PC-9 (cell line): ENCODE data around the gene EYA3. TPM values are rescaled to one million over a fixed set of nuclear protein-coding genes. Genes with fewer than 3 reads are reported as not detected.

Experiments
- BruUV-seq: library from RNA; stranded (reverse); fragments of 400-500 nt; replicated peaks from 2 replicates; lab custom pipeline; 2021; lab: Mats Ljungman, UMichigan
- CTCF ChIA-PET: fragments of 300-600 bp; sonication (Branson Sonifier 250); formaldehyde crosslinking; loops from one replicate; lab custom pipeline; 2022; ENCODE audit warnings: antibody characterized with exemption; lab: Charles Lee
- POLR2A ChIA-PET: fragments of 300-600 bp; sonication (Branson Sonifier 250); formaldehyde crosslinking; loops from one replicate; lab custom pipeline; 2022; ENCODE audit warnings: antibody characterized with exemption; ENCODE audit not compliant: unreplicated experiment; lab: Charles Lee
- DNase-seq, 2 experiments: peaks; one replicate each; pipeline versions ENCODE4 v3.0.0 to v3.0.0-alpha.2; 2015 to 2022; ENCODE audit warnings: mixed read lengths in 1 of 2
- H2AFZ ChIP-seq: fragments of 200-600 bp; sonication (generic); 2 replicates; pipeline ENCODE4 v1.8.1; 2017; ENCODE audit warnings: antibody characterized with exemption
- H3F3A ChIP-seq: fragments of 200-600 bp; sonication (generic); 2 replicates; pipeline ENCODE4 v1.8.1; 2017; ENCODE audit warnings: antibody characterized with exemption, mild to moderate bottlenecking, low read depth; ENCODE audit not compliant: insufficient read depth
- H3K27ac ChIP-seq: fragments of 200-600 bp; sonication (generic); 2 replicates; pipeline ENCODE4 v1.6.1; 2016; ENCODE audit warnings: mixed run types
- H3K27me3 ChIP-seq: fragments of 200-600 bp; sonication (generic); 2 replicates; pipeline ENCODE4 v1.6.1; 2016; ENCODE audit warnings: low read depth, mixed run types; ENCODE audit not compliant: insufficient read depth
- H3K36me3 ChIP-seq: fragments of 200-600 bp; sonication (generic); 2 replicates; pipeline ENCODE4 v1.6.1; 2016; ENCODE audit warnings: low read depth, mixed run types
- H3K4me1 ChIP-seq: fragments of 200-600 bp; sonication (generic); replicated peaks from 2 replicates; pipeline ENCODE4 v1.6.1; 2016; ENCODE audit warnings: mixed run types; ENCODE audit not compliant: insufficient read depth
- H3K4me2 ChIP-seq: fragments of 200-600 bp; sonication (generic); 2 replicates; pipeline ENCODE4 v1.6.1; 2017; ENCODE audit warnings: mixed run types
- H3K4me3 ChIP-seq: fragments of 200-600 bp; sonication (generic); 2 replicates; pipeline ENCODE4 v1.6.1; 2016; ENCODE audit warnings: mixed run types
- H3K79me2 ChIP-seq: fragments of 200-600 bp; sonication (generic); 2 replicates; pipeline ENCODE4 v1.6.1; 2017; ENCODE audit warnings: low read depth, mixed run types
- H3K9me2 ChIP-seq: fragments of 200-600 bp; sonication (generic); 2 replicates; pipeline ENCODE4 v1.8.1; 2017; ENCODE audit warnings: mild to moderate bottlenecking; ENCODE audit not compliant: insufficient read depth
- H3K9me3 ChIP-seq: fragments of 200-600 bp; sonication (generic); 2 replicates; pipeline ENCODE4 v1.8.1; 2016; ENCODE audit warnings: low read depth; ENCODE audit not compliant: insufficient read depth
- H4K20me1 ChIP-seq: fragments of 200-600 bp; sonication (generic); 2 replicates; pipeline ENCODE4 v1.8.1; 2017; ENCODE audit not compliant: insufficient read depth
- EZH2 ChIP-seq: fragments of 200-600 bp; sonication (generic); IDR thresholded peaks from 2 replicates; pipeline ENCODE4 v1.8.0; 2017; ENCODE audit warnings: antibody characterized with exemption, low read depth
- intact Hi-C: fragments of 100-400 bp; cut with micrococcal nuclease; formaldehyde crosslinking; loops from one replicate; pipeline ENCODE4 v1.10.0; 2022; ENCODE audit not compliant: unreplicated experiment
- total RNA-seq: library from RNA; stranded (reverse); gene quantifications from 2 replicates; pipeline ENCODE4 v1.2.3, GENCODE V29; 2021
- TF ChIP-seq, protein P1 (sequence below): fragments of 200-600 bp; sonication (generic); conservative IDR thresholded peaks from 2 replicates; pipeline ENCODE4 v1.6.1; 2017; ENCODE audit warnings: mixed run types, antibody characterized with exemption, mild to moderate bottlenecking, moderate library complexity

EYA3 gene
- total RNA-seq, 1 experiment from 2014 or later: 19.0 TPM

DNA sequence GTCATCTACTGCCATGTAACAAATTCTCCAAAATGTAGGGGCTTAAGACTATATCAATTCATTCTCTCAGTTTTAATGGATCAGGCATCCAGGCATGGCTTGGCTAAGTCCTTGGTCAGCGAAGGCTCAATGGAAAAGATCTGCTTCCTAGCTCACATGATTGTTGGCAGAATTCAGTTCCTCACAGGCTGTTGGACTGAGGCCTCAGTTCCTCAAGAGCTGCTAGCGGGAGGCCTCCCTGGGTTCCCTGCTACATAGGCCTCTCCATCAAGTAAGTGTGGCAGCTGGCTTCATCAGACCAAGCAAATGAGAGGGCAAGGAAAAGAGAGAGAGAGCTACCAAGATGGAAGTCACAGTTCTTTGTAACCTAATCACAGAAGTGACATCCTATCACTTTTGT, 19.6 kb upstream of the EYA3 start:
- H3K79me2 ChIP-seq: no peaks in the 10 kb centered on the region
- no peaks in the 10 kb centered on the region for H3K9me2 ChIP-seq
- BruUV-seq: no TSS peak
- H3K27me3 ChIP-seq: no peaks in the 10 kb centered on the region
- no peaks in the 10 kb centered on the region; the same call in 1 of the 2 replicates for H3F3A ChIP-seq
- H3K27ac ChIP-seq: no peak overlapping the region
- no peak overlapping the region for H3K4me3 ChIP-seq
- H2AFZ ChIP-seq: no peak overlapping the region
- intact Hi-C loops: no loop called here
- DNase-seq: no peak
- H4K20me1 ChIP-seq: no peaks in the 10 kb centered on the region
- H3K4me1 ChIP-seq: peaks cover 20% of the 10 kb centered on the region
- no peaks in the 10 kb centered on the region for H3K36me3 ChIP-seq
- no peaks in the 10 kb centered on the region for H3K9me3 ChIP-seq
- no peak overlapping the region for H3K4me2 ChIP-seq
- POLR2A ChIA-PET: no interaction called here
- TF ChIP-seq, protein P1, sequence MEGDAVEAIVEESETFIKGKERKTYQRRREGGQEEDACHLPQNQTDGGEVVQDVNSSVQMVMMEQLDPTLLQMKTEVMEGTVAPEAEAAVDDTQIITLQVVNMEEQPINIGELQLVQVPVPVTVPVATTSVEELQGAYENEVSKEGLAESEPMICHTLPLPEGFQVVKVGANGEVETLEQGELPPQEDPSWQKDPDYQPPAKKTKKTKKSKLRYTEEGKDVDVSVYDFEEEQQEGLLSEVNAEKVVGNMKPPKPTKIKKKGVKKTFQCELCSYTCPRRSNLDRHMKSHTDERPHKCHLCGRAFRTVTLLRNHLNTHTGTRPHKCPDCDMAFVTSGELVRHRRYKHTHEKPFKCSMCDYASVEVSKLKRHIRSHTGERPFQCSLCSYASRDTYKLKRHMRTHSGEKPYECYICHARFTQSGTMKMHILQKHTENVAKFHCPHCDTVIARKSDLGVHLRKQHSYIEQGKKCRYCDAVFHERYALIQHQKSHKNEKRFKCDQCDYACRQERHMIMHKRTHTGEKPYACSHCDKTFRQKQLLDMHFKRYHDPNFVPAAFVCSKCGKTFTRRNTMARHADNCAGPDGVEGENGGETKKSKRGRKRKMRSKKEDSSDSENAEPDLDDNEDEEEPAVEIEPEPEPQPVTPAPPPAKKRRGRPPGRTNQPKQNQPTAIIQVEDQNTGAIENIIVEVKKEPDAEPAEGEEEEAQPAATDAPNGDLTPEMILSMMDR: no peak
- CTCF ChIA-PET: no interaction called here

DNA sequence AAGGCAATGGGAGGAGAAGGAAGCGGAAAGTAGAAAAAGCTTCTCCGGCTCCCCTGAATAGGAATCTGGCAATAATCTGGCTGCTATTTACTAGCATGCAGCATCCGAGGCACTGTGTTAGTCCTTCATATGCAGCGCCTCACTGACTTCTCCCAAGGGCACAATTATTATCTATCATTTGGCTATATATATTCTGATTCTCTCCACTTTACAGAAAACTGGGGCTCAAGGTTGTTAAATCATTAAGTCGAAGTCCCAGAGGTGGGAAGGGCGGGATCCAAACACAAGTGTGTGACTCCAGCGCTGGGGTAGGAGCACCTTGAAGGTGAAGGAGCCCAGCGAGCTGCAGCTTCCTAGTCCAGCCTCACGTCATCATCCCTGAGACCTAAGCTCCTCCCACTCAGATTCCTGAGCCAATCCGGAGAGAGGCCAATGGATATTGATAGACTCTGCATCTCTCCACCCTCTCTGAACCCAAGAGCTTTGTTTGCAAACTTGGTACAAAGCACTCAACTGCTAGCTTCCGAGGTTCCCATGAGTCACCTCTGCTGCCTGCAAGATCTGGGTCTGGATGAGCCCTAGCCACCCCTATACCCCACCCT, 16.6 kb upstream of the EYA3 start:
- H4K20me1 ChIP-seq: no peaks in the 10 kb centered on the region
- TF ChIP-seq, protein P1: no peak
- no peak for TF ChIP-seq EZH2
- no peak overlapping the region for H3K4me3 ChIP-seq
- H3K27ac ChIP-seq: no peak overlapping the region
- ChIA-PET CTCF (interaction anchor here (0.6 kb wide), 1 partner anchor 77 kb away, joined by 8 read pairs; no protein-coding TSS in a partner anchor), POLR2A (no interaction called here)
- BruUV-seq: no TSS peak
- no peaks in the 10 kb centered on the region; the same call in 1 of the 2 replicates for H3F3A ChIP-seq
- no peaks in the 10 kb centered on the region for H3K9me3 ChIP-seq
- peaks cover under 1% of the 10 kb centered on the region; the same call in 1 of the 2 replicates for H3K4me1 ChIP-seq
- H3K9me2 ChIP-seq: no peaks in the 10 kb centered on the region
- intact Hi-C loops: no loop called here
- H3K79me2 ChIP-seq: no peaks in the 10 kb centered on the region
- peak; percentile 38 to 53 for DNase-seq
- H3K27me3 ChIP-seq: no peaks in the 10 kb centered on the region
- no peak overlapping the region for H2AFZ ChIP-seq
- H3K4me2 ChIP-seq: no peak overlapping the region
- H3K36me3 ChIP-seq: no peaks in the 10 kb centered on the region

DNA sequence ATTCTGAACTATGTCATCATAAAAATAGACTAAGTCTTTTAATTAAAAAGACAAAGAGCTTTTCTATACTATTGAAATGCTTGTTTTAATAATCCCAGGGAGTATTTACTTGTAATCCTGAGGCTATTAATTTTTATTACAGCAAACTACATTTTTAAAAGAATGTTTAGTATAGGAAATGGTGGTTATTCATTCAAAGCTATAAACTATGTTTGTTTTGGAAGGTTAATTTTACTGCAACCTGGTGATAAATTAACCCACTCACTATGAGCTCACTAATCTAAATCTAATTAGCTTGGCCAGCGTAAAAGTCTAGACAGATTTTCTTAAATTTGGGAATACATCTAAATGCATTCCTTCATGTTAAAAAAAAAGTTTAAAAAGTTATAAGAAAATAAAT, 13.8 kb upstream of the EYA3 start:
- POLR2A ChIA-PET: interaction anchor here (0.7 kb wide), 1 partner anchor 1868 kb away, joined by 8 read pairs; the partner anchor contains the start of gene CEP85

More for the DNA sequence above, 13.8 kb upstream of the EYA3 start:
- Histone ChIP-seq H2AFZ (no peak overlapping the region), H3K9me3 (no peaks in the 10 kb centered on the region), H3K4me1 (no peaks in the 10 kb centered on the region), H3K27ac (no peak overlapping the region), H3K4me2 (no peak overlapping the region), H3K27me3 (no peaks in the 10 kb centered on the region), H3F3A (no peaks in the 10 kb centered on the region; the same call in 1 of the 2 replicates), H4K20me1 (no peaks in the 10 kb centered on the region), H3K9me2 (no peaks in the 10 kb centered on the region), H3K79me2 (no peaks in the 10 kb centered on the region), H3K4me3 (no peak overlapping the region), H3K36me3 (no peaks in the 10 kb centered on the region)
- BruUV-seq: no TSS peak
- TF ChIP-seq, protein P1: no peak
- no peak for TF ChIP-seq EZH2
- CTCF ChIA-PET: interaction anchor here (0.7 kb wide), 1 partner anchor 204 kb away, joined by 3 read pairs; no protein-coding TSS in a partner anchor
- no peak for DNase-seq
- intact Hi-C loops: no loop called here
